Neural cell (in vitro differentiated cells): Measurements from ENCODE around the gene SPON1. TPM values are rescaled to one million over a fixed set of nuclear protein-coding genes. Genes with fewer than 3 reads are reported as not detected.

Experiments
- H2AFZ ChIP-seq: fragments of 200-600, 300-800 bp; sonication (generic), shearing (Covaris generic); 2 replicates; pipeline ENCODE4 v1.6.0; 2014; ENCODE audit warnings: low read depth, mild to moderate bottlenecking, antibody characterized with exemption, low read length, moderate library complexity
- H3F3A ChIP-seq: fragments of 200-600 bp; shearing (Covaris generic); 2 replicates; pipeline ENCODE4 v1.6.1; 2016; ENCODE audit warnings: mild to moderate bottlenecking, moderate library complexity, mixed read lengths, antibody characterized with exemption, low read length; ENCODE audit not compliant: insufficient read depth, poor library complexity, severe bottlenecking
- H3K27ac ChIP-seq: fragments of 200-600, 300-800 bp; sonication (generic), shearing (Covaris generic); 2 replicates; pipeline ENCODE4 v1.5.1; 2014; ENCODE audit warnings: mild to moderate bottlenecking, low read length, moderate library complexity
- H3K27me3 ChIP-seq: fragments of 300-800, 200-600 bp; sonication (generic), shearing (Covaris generic); 2 replicates; pipeline ENCODE4 v1.6.0; 2014; ENCODE audit warnings: mild to moderate bottlenecking, low read depth, low read length, moderate library complexity; ENCODE audit not compliant: insufficient read depth
- H3K36me3 ChIP-seq: fragments of 300-800, 200-600 bp; sonication (generic), shearing (Covaris generic); 2 replicates; pipeline ENCODE4 v1.5.1; 2014; ENCODE audit warnings: mild to moderate bottlenecking, antibody characterized with exemption, low read length, moderate library complexity; ENCODE audit not compliant: insufficient read depth
- H3K4me2 ChIP-seq: fragments of 300-800, 200-600 bp; sonication (generic), shearing (Covaris generic); 2 replicates; pipeline ENCODE4 v1.6.0; 2014; ENCODE audit warnings: mild to moderate bottlenecking, low read length
- H3K4me3 ChIP-seq: fragments of 300-800, 200-600 bp; sonication (generic), shearing (Covaris generic); 2 replicates; pipeline ENCODE4 v1.5.1; 2014; ENCODE audit warnings: mild to moderate bottlenecking, low read length, moderate library complexity
- H3K79me2 ChIP-seq: fragments of 200-600 bp; shearing (Covaris generic); replicated peaks from 2 replicates; pipeline ENCODE4 v1.6.0; 2014; ENCODE audit warnings: mild to moderate bottlenecking, low read length, moderate library complexity; ENCODE audit not compliant: insufficient read depth
- H3K9ac ChIP-seq: fragments of 300-800, 200-600 bp; sonication (generic), shearing (Covaris generic); 2 replicates; pipeline ENCODE4 v1.6.1; 2016; ENCODE audit warnings: mild to moderate bottlenecking, low read length, mixed read lengths
- H3K9me2 ChIP-seq: fragments of 200-600 bp; shearing (Covaris generic); 2 replicates; pipeline ENCODE4 v1.6.1; 2016; ENCODE audit warnings: mild to moderate bottlenecking, low read length, mixed read lengths; ENCODE audit not compliant: insufficient read depth
- H3K9me3 ChIP-seq: fragments of 200-600, 300-800 bp; sonication (generic), shearing (Covaris generic); 2 replicates; pipeline ENCODE4 v1.6.1; 2016; ENCODE audit warnings: mild to moderate bottlenecking, mixed run types, low read length, moderate library complexity, mixed read lengths
- H4K20me1 ChIP-seq: fragments of 200-600 bp; shearing (Covaris generic); 2 replicates; pipeline ENCODE4 v1.6.1; 2016; ENCODE audit warnings: mild to moderate bottlenecking, mixed run types; ENCODE audit not compliant: insufficient read depth
- CTCF ChIP-seq: fragments of 450-650 bp; IDR thresholded peaks from 2 replicates; pipeline ENCODE4 v1.5.1; 2014; ENCODE audit warnings: antibody characterized with exemption, mild to moderate bottlenecking, moderate library complexity; ENCODE audit not compliant: poor library complexity, severe bottlenecking
- EP300 ChIP-seq: fragments of 450-650 bp; conservative IDR thresholded peaks from 2 replicates; pipeline ENCODE4 v1.6.1; 2014; ENCODE audit warnings: antibody characterized with exemption, mild to moderate bottlenecking, moderate library complexity; ENCODE audit not compliant: poor library complexity, severe bottlenecking
- EZH2 ChIP-seq: fragments of 200-600, 300-800 bp; shearing (Covaris generic), sonication (generic); IDR thresholded peaks from 2 replicates; pipeline ENCODE4 v1.6.1; 2014; ENCODE audit warnings: antibody characterized with exemption, low read length, borderline replicate concordance, mild to moderate bottlenecking; ENCODE audit not compliant: insufficient read depth, poor library complexity, severe bottlenecking
- MXI1 ChIP-seq: fragments of 450-650 bp; conservative IDR thresholded peaks from 2 replicates; pipeline ENCODE4 v1.6.1; 2014; ENCODE audit warnings: antibody characterized with exemption, mild to moderate bottlenecking; ENCODE audit not compliant: poor library complexity, severe bottlenecking
- POLR2AphosphoS5 ChIP-seq: IDR thresholded peaks from 2 replicates; pipeline ENCODE4 v1.6.1; 2012
- RAD21 ChIP-seq: fragments of 450-650 bp; conservative IDR thresholded peaks from 2 replicates; pipeline ENCODE4 v1.6.1; 2014; ENCODE audit warnings: antibody characterized with exemption, mild to moderate bottlenecking, moderate library complexity
- REST ChIP-seq: IDR thresholded peaks from 2 replicates; pipeline ENCODE4 v1.6.1; 2012; ENCODE audit warnings: borderline replicate concordance
- SMC3 ChIP-seq: fragments of 450-650 bp; conservative IDR thresholded peaks from 2 replicates; pipeline ENCODE4 v1.6.1; 2014; ENCODE audit warnings: antibody characterized with exemption, mild to moderate bottlenecking, moderate library complexity; ENCODE audit not compliant: poor library complexity
- TAF1 ChIP-seq: IDR thresholded peaks from 2 replicates; pipeline ENCODE4 v1.6.1; 2012; ENCODE audit warnings: low read depth
- polyA plus RNA-seq: library from polyadenylated mRNA; depleted of rRNA; stranded (reverse); fragments of >200 nt; gene quantifications from 2 replicates; pipeline ENCODE4 v1.2.3, GENCODE V29; 2014

The SPON1 gene
- polyA plus RNA-seq, 1 donor from 2014 or later: 0.66 TPM

- Histone ChIP-seq H2AFZ (no peak overlapping the region), H3K9me3 (no peaks in the 10 kb centered on the region), H3K4me3 (no peak overlapping the region), H3K4me2 (no peak overlapping the region), H4K20me1 (no peaks in the 10 kb centered on the region), H3K79me2 (no peaks in the 10 kb centered on the region), H3F3A (no peaks in the 10 kb centered on the region), H3K9me2 (no peaks in the 10 kb centered on the region), H3K9ac (no peak overlapping the region), H3K27me3 (no peaks in the 10 kb centered on the region), H3K36me3 (no peaks in the 10 kb centered on the region), H3K27ac (no peak overlapping the region)
- TF ChIP-seq MXI1: no peak
- no peak for TF ChIP-seq TAF1
- no peak for TF ChIP-seq EP300
- TF ChIP-seq REST: no peak
- no peak for TF ChIP-seq SMC3
- no peak for TF ChIP-seq POLR2AphosphoS5
- TF ChIP-seq EZH2: no peak
- no peak for TF ChIP-seq CTCF
- no peak for TF ChIP-seq RAD21
Observed at GRCh38 chr11:14259878-14260277, 297.4 kb downstream of the SPON1 start.

- Histone ChIP-seq H3K79me2 (no peaks in the 10 kb centered on the region), H3K27me3 (no peaks in the 10 kb centered on the region), H3K4me2 (no peak overlapping the region), H4K20me1 (no peaks in the 10 kb centered on the region), H3K9me3 (no peaks in the 10 kb centered on the region), H3K36me3 (no peaks in the 10 kb centered on the region), H3K4me3 (no peak overlapping the region), H3F3A (no peaks in the 10 kb centered on the region), H2AFZ (no peak overlapping the region), H3K9me2 (no peaks in the 10 kb centered on the region), H3K9ac (no peak overlapping the region), H3K27ac (no peak overlapping the region)
- TF ChIP-seq POLR2AphosphoS5: no peak
Observed at GRCh38 chr11:14261066-14261465, 298.5 kb downstream of the SPON1 start.

- H3K36me3 ChIP-seq: no peaks in the 10 kb centered on the region
- no peak overlapping the region for H3K4me2 ChIP-seq
- H3K9me3 ChIP-seq: no peaks in the 10 kb centered on the region
- H3K4me3 ChIP-seq: no peak overlapping the region
- no peaks in the 10 kb centered on the region for H3K27me3 ChIP-seq
- H3K27ac ChIP-seq: no peak overlapping the region
- H4K20me1 ChIP-seq: no peaks in the 10 kb centered on the region
- no peaks in the 10 kb centered on the region for H3K9me2 ChIP-seq
- H3K9ac ChIP-seq: no peak overlapping the region
- TF ChIP-seq REST (no peak), RAD21 (no peak), POLR2AphosphoS5 (no peak), SMC3 (no peak), CTCF (no peak), TAF1 (no peak), EZH2 (no peak), EP300 (no peak)
- H3F3A ChIP-seq: no peaks in the 10 kb centered on the region
- H2AFZ ChIP-seq: no peak overlapping the region
- H3K79me2 ChIP-seq: no peaks in the 10 kb centered on the region
Observed at GRCh38 chr11:14262271-14262846, 299.8 kb downstream of the SPON1 start.
